Nephron (organoid): ENCODE results near the gene DAGLA.

ENCODE experiments used
- H3K27ac Mint-ChIP-seq, 3 experiments: 2 replicates each; pipeline ENCODE4 v1.8.0; 2020; ENCODE audit warnings: mixed read lengths in 3 of 3, mild to moderate bottlenecking in 2 of 3, moderate library complexity in 1 of 3
- H3K27me3 Mint-ChIP-seq: 2 replicates; pipeline ENCODE4 v1.8.0; 2021; ENCODE audit warnings: low read depth, mild to moderate bottlenecking, moderate library complexity, mixed read lengths
- H3K36me3 Mint-ChIP-seq: 2 replicates; pipeline ENCODE4 v1.8.0; 2020; ENCODE audit warnings: low read depth, mixed read lengths
- H3K4me1 Mint-ChIP-seq: 2 replicates; pipeline ENCODE4 v1.8.0; 2020; ENCODE audit warnings: mixed read lengths
- H3K4me3 Mint-ChIP-seq, 3 experiments: 2 replicates each; pipeline ENCODE4 v1.8.0; 2020; ENCODE audit warnings: mild to moderate bottlenecking in 3 of 3, mixed read lengths in 3 of 3, moderate library complexity in 2 of 3
- H3K9me3 Mint-ChIP-seq: 2 replicates; pipeline ENCODE4 v1.8.0; 2020; ENCODE audit warnings: mixed read lengths
- TF ChIP-seq, protein P1 (sequence below), 3 experiments: fragments of 200-600 bp; sonication (generic); IDR thresholded peaks; one replicate each; pipeline ENCODE4 v1.5.0; 2021; ENCODE audit warnings: antibody characterized with exemption in 3 of 3; ENCODE audit not compliant: unreplicated experiment in 3 of 3

The DAGLA gene

GRCh38 chr11:61737636-61738386, 57.6 kb downstream of the DAGLA start:
- Mint-ChIP-seq H3K4me1 (peaks cover 15% of the 10 kb centered on the region), H3K27me3 (no peaks in the 10 kb centered on the region), H3K36me3 (peaks cover 16% of the 10 kb centered on the region), H3K4me3 (no peak overlapping the region), H3K27ac (no peak overlapping the region), H3K9me3 (no peaks in the 10 kb centered on the region)
- TF ChIP-seq, protein P1, sequence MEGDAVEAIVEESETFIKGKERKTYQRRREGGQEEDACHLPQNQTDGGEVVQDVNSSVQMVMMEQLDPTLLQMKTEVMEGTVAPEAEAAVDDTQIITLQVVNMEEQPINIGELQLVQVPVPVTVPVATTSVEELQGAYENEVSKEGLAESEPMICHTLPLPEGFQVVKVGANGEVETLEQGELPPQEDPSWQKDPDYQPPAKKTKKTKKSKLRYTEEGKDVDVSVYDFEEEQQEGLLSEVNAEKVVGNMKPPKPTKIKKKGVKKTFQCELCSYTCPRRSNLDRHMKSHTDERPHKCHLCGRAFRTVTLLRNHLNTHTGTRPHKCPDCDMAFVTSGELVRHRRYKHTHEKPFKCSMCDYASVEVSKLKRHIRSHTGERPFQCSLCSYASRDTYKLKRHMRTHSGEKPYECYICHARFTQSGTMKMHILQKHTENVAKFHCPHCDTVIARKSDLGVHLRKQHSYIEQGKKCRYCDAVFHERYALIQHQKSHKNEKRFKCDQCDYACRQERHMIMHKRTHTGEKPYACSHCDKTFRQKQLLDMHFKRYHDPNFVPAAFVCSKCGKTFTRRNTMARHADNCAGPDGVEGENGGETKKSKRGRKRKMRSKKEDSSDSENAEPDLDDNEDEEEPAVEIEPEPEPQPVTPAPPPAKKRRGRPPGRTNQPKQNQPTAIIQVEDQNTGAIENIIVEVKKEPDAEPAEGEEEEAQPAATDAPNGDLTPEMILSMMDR (IDR thresholded peaks at IDR 0.05; ENCODE audit: unreplicated experiment in 3 of 3) = no peak

GRCh38 chr11:61738776-61739175, 58.6 kb downstream of the DAGLA start:
- Mint-ChIP-seq H3K27me3 (no peaks in the 10 kb centered on the region), H3K4me3 (no peak overlapping the region), H3K27ac (no peak overlapping the region), H3K9me3 (no peaks in the 10 kb centered on the region), H3K36me3 (peaks cover 12% of the 10 kb centered on the region), H3K4me1 (peaks cover 8% of the 10 kb centered on the region)
- TF ChIP-seq, protein P1 (IDR thresholded peaks at IDR 0.05; ENCODE audit: unreplicated experiment in 3 of 3) = no peak

GRCh38 chr11:61739413-61739812, 59.2 kb downstream of the DAGLA start:
- Mint-ChIP-seq H3K27ac (no peak overlapping the region), H3K9me3 (no peaks in the 10 kb centered on the region), H3K36me3 (peaks cover 12% of the 10 kb centered on the region), H3K4me1 (peaks cover 8% of the 10 kb centered on the region), H3K27me3 (no peaks in the 10 kb centered on the region), H3K4me3 (no peak overlapping the region)
- TF ChIP-seq, protein P1 (IDR thresholded peaks at IDR 0.05; ENCODE audit: unreplicated experiment in 3 of 3) = no peak

DNA sequence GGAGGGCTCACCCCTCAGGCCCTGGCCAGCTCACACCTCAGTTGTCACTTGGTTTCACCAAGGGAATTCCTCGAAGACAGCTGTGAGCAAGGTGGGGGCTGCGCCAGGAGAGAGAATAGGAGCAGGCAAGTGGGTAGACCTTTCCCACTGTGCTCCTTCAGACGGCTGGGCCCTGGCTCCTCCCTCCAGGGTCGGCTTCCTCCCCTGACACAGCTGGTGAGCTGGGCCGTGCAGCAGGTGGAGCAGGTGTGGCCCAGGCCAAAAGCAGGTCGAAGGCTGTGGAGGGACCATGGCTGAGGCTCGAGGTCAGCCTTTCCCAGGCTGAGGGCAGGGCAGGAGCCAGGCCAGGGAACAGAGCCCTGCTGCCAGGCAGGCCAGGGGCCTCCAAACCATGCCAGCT, 59.8 kb downstream of the DAGLA start:
- Mint-ChIP-seq H3K9me3 (no peaks in the 10 kb centered on the region), H3K27me3 (no peaks in the 10 kb centered on the region), H3K4me3 (no peak overlapping the region), H3K36me3 (peaks cover 12% of the 10 kb centered on the region), H3K27ac (no peak overlapping the region), H3K4me1 (peaks cover 8% of the 10 kb centered on the region)
- TF ChIP-seq, protein P1 (IDR thresholded peaks at IDR 0.05; ENCODE audit: unreplicated experiment in 3 of 3) = no peak

- H3K4me3 Mint-ChIP-seq = no peak overlapping the region
- TF ChIP-seq, protein P1 (IDR thresholded peaks at IDR 0.05; ENCODE audit: unreplicated experiment in 3 of 3) = no peak
- H3K27ac Mint-ChIP-seq = peak overlapping the region in 2 of 3 experiments; percentile 40 to 58
- H3K9me3 Mint-ChIP-seq = no peaks in the 10 kb centered on the region
- peaks cover 20% of the 10 kb centered on the region for H3K4me1 Mint-ChIP-seq
- H3K36me3 Mint-ChIP-seq = peaks cover 4% of the 10 kb centered on the region
- no peaks in the 10 kb centered on the region for H3K27me3 Mint-ChIP-seq
Observed at GRCh38 chr11:61742391-61742790, 62.2 kb downstream of the DAGLA start.
